NCI-H510A (cell line): ENCODE measurements around the gene GPATCH2L.

Experiments
- DNase-seq: peaks from one replicate; lab custom pipeline; 2025; lab: John Stamatoyannopoulos, UW

GPATCH2L gene

DNA sequence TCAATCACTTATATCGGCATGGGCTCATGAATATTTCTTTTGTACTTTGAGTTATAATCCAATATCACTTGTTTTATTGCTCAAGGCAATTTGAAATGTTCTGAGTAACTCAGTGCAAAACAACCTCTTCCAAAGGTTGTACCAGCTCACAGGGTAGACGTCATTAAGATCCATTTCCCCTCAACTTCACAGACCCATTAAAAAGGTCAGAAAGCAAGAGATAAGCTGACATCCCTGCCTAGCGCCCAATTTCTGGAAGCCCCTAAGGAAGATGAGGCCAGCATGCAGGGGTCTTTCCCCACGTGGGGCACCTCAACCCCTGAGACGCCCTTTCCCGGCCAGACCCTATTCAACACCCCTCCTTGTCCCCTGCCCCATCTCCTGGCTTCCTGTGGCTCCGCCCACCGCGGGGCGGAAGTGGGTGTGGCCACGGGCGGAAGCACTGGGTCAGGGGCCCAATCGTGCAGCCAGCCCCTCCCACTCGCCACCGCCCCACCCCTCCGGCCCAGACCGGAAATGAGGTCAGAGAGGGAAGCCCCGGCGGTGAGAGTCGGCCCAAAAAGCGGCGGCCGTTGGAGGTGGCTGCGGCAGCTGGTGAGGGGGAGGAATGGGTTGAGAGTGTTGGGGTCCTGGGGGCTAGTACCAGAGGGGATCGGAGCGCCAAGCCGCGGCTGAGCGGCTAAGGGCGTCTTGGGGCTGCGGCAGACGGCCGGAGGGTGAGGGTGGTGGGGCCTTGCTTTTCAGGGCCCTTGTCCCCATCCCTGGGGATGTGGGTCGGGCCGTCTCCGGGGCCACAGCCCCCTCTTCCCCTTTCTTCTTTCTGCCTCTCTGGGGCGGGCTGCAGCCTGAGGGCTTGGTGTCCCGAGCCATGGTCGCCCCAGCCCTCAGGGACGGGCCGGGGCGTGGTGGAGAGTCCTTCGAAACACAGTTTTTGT is at the start of gene GPATCH2L:
Gene GPATCH2L (plus strand): TSS at position 525 of the 935 bp plus-strand sequence. CDS start 2,442 bp downstream, outside the sequence.
- DNase-seq = peak; percentile 69

- no peak for DNase-seq
These were observed 46.8 kb upstream of the GPATCH2L start for GRCh38 chr14:76104802-76105355.

DNA sequence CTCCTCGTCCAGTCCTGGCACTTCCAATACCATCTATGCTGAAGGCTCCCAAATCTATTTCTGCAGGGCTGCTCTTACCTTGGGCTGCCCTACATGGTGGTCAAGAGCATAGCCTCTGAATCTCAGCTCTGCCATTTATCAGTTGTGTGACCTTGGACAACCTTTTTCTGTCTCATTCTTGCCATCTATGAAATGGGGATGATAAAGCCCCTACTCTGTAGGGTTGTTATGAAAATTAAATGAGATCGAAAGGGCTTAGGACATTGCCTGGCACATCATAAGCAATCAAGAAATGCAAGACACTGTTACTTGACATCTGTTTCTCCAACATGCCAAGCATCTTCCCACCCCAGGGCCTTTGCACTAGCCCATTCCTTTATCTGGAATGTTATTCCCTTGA is 45.5 kb upstream of the GPATCH2L start:
- no peak for DNase-seq

DNA sequence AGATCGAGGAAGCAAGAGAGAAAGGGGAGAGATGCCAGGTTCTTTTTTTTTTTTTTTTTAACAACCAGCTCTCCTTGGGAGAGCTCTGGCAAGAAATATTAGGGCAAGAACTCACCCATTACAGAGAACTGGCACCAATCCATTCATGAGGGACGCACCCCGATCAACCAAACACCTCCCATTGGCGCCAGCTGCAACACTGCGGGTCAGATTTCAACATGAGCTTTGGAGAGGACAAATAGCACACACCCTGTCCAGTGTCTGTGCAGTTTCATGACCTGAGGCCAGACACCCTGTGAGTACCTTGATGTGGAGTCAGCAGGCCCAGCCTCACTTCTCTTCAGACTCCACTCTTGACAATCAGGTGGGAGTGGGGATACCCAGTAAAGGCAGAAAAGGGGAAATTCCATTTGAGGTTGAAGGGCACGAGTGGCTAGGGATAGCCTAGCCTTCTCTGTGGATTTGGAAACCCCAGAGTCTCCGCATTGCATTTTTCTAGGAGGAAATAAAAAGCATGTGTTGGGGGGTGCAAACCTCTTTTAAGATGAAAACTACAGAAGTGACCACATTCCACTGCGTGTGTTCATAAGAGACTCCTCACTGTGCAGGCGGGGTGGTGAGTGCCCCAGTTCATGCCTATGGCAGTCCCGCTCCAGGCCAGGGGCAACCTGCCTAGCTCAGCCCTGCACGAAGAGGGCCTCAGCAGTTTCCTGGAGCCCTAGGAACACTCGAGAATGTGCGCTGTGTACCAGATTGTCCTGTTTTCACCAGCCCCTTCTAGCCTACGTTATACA is 42.4 kb upstream of the GPATCH2L start:
- no peak for DNase-seq

GRCh38 chr14:76112889-76113624 is 38.7 kb upstream of the GPATCH2L start:
- DNase-seq = no peak

GRCh38 chr14:76113691-76114090 is 38.0 kb upstream of the GPATCH2L start:
- DNase-seq = no peak

GRCh38 chr14:76115010-76115422 is 36.7 kb upstream of the GPATCH2L start:
- DNase-seq = no peak

DNA sequence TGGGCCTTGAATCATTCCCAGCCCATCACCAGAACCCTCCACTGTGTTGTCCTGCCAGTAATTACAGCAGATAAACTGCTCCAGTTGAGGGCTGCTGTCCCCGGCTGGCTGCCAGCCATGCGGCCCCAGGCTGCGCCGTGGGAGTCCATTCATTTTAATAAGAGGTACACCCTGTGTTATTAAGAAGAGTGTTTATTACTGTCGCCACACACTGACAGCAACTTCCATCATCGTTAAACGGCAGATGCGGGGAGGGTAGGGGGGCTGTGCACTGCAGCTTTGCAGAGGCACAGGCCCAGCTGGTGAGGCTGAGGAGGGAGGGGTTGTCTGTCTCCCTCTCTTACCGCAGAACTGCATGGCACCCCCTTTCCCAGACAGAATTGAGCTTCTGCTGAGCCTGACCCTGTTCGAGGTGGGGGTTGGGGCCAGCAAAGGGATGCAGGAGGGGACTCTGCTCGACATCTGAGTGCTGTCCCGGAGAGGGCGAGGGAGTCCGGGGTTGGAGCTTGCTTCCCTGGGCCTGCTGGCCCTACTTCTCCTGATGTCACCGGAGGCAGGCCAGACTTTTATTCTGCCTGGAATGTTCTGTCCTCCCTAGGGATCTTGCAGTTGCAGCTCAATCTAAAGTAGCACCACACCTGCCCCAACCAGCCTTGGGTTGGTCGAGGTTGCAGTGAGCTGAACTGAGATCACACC is 33.8 kb upstream of the GPATCH2L start:
- DNase-seq = no peak

- DNase-seq = no peak
These were observed 33.1 kb upstream of the GPATCH2L start for GRCh38 chr14:76118594-76118993.

DNA sequence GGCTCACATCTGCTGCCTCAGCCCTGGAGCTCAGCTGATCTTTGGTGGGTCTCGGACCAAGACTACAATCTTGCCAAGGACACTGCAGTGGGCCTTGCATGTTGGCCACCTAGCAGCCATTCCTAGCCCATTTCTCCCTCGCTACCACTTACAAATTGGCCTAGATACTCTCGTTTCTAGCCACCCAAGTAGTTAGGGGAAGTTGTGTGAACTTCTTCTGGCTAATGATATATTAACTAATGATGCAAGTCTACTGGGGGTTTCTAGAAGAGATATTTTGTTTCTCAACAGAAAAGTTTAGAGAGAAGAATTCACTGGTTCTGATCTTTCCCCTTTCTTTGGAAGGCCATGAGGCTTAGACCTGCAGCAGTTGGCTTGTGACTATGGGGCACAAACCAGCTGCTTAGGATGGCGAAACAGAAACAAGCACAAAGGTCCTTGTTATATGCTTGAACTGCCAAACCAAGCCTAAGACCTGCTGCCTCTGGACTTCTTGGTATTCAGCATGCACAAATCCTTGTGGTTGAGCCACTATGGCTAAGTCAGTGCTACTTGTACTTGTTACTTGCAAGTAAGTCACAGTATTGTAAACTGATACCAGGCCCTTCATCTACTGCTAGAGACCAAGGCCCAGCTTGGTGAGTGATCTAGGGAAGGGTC is 30.5 kb upstream of the GPATCH2L start:
- no peak for DNase-seq

DNA sequence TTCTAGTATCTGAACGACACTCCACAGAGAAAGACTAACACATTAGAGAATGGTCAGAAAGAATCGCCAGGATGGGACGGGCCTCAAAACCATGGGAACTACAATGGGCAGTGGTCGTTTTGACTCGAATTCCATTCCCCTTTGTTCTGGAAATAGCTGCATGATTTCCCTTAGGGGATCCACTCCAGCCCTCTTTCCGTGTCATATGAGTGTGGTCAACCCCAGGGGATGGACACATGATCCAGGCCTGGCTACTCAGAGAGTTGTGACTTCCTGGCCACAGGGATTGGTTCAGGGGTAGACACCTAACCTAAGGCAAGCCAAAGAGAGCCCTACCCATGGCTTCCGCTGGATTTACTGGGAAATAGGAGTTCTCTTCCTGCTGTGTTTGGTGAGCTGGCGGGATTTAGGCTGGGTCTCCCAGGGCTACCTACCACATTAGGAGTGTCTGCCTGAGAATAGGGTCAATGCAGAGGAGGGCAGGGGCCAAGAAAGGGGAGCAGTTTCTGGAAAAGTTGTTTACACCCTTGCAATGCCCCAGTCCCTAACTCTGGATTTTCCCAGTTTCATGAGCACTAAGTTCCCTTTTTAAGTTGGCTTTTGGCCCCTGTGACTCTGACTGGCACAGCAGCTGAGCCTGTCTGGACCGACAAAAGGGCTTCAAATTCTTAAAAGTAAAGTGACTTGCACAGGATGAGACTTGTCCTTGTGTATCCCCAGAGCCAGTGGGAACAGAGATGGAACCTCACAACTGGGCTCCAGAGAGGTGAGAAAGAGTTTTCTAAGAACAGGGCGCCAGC is 28.1 kb upstream of the GPATCH2L start:
- DNase-seq = no peak

DNA sequence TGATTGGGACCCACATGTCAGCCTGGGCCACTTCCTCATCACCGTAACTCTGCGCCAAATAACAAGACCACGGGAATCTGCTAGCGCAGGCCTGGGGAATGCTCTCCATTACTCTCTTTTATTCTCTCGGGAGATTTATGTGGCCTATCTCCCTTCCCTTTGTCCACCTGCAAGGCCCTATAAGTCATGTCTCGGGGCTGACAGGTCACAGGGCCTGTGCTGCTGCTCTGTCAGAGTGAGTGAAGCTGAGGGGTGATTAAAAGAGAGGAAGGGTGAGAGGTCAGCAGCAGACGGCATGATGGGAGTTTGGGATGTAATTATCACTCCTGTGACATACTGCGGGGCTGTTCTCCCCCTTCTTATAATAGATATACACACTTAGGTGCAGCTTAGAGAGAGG is 26.2 kb upstream of the GPATCH2L start:
- no peak for DNase-seq

GRCh38 chr14:76126076-76126475 is 25.6 kb upstream of the GPATCH2L start:
- no peak for DNase-seq

- no peak for DNase-seq
These were observed 21.7 kb upstream of the GPATCH2L start for GRCh38 chr14:76129851-76130576.

- DNase-seq = no peak
These were observed 20.4 kb upstream of the GPATCH2L start for GRCh38 chr14:76131071-76131965.

DNA sequence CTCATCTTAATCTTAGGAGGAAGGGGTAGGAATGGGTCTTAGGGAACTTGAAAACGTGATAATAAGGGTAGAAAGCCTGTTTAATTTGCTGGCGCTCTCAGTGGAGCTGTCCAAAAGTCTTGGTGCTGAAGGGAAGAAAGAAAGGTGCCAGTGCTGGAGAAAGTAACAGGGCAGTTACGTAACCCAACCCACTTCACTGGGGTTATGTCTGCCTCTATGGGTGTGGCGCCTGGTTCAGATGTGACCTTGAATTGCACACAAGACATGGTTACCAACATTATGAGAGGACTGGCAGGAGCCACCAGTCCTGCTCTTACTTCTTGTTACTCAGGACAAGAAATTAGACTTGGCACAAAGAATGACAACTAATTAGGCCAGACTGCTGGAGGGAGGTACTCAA is 18.6 kb upstream of the GPATCH2L start:
- no peak for DNase-seq

DNA sequence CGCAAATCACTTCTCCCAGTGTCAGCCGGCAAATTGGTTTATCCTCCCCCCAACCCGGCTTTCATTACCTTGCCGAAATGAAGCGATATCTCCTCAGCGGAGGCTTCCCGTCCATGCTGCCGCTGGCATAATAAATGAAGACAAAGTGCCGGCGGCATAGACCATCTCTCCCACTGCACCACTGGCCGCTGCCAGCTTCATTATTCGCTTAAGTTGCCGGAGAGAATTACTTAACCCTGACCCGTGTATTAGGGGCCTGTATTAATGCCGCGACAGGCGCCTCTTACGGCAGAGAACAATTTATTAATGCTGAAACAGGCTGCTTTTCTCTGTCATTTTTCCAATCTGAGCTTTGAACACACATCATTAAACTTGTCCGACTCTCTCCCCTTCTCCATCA is 17.5 kb upstream of the GPATCH2L start:
- no peak for DNase-seq

- DNase-seq = no peak
These were observed 16.0 kb upstream of the GPATCH2L start for GRCh38 chr14:76135722-76136121.
